Activated T-cell treated with anti-CD3 and anti-CD28 coated beads, Interleukin-2, amount 50 U/mL, for 72 hours (primary cell): ENCODE data around the gene PLEKHG7. TPM values are rescaled to one million over a fixed set of nuclear protein-coding genes. Genes with fewer than 3 reads are reported as not detected.
"Not testable (repeated sequence)": the region's sequence is repeated elsewhere in the genome, so short reads cannot be mapped to it uniquely, and the experiment has no call there.

Experiments used
- ATAC-seq, 2 donors: fragments of 150-1000 bp; cut with Tn5 transposase; replicated peaks in 1 of 2; 2 replicates each; pipeline ENCODE4 v1.10.0; 2021; ENCODE audit warnings: moderate library complexity in 2 of 2, mild to moderate bottlenecking in 1 of 2
- DNase-seq, 2 donors: peaks; one replicate each; pipeline ENCODE4 v3.0.0; 2021 to 2022; ENCODE audit warnings: mixed read lengths in 1 of 2
- H3K27ac Mint-ChIP-seq: one replicate; pipeline ENCODE4 v1.8.0; 2022; ENCODE audit warnings: mild to moderate bottlenecking, moderate library complexity, mixed read lengths
- H3K27me3 Mint-ChIP-seq: one replicate; pipeline ENCODE4 v1.8.0; 2022; ENCODE audit warnings: low read depth, mixed read lengths
- H3K36me3 Mint-ChIP-seq, 2 donors: one replicate each; pipeline ENCODE4 v1.8.0; 2022; ENCODE audit warnings: mixed read lengths in 2 of 2, mild to moderate bottlenecking in 1 of 2; ENCODE audit not compliant: insufficient read depth in 2 of 2
- H3K4me1 Mint-ChIP-seq: one replicate; pipeline ENCODE4 v1.8.0; 2022; ENCODE audit warnings: low read depth, mixed read lengths
- H3K4me3 Mint-ChIP-seq, 2 donors: one replicate each; pipeline ENCODE4 v1.8.0; 2022; ENCODE audit warnings: mild to moderate bottlenecking in 2 of 2, mixed read lengths in 2 of 2, moderate library complexity in 2 of 2
- H3K9me3 Mint-ChIP-seq, 2 donors: one replicate each; pipeline ENCODE4 v1.8.0; 2022; ENCODE audit warnings: mixed read lengths in 2 of 2
- total RNA-seq, 2 donors: library from RNA; stranded (reverse); gene quantifications; one replicate each; pipeline ENCODE4 v1.2.3, GENCODE V29; 2022

Gene PLEKHG7, protein sequence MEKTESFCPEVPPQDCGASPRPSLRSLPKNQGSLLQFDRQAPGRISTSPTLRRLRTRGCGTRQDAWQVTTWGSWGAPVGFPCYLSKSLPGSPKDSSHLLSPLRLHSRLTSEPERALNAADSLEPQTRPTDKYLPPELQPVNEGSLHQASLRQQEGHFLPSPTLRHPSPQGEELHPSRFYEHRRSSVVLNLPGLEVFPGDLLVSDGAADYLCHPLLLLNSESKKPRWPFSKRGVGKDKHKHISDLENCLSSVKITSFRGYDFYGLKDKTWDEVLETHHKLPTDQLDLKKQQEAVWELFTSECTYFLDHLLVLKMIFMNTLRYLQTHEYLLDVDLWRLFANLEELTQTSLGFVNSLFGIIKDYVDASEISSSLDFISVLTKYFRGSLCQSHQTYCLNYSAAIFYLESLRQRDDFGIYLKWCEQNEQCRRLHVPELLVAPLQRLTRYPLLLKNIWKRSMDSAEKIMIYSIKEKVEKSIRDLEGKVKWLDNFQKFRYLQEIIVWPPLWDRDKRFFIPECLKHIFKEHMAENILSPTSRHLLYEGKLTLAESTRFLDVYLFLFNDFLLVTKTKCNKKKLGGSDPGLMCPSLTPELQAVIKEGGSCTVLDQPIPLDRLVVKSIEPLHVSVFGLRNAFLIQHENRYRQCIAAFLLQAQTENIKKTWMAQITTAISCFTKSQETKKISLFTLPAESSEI
- total RNA-seq = not detected

DNA sequence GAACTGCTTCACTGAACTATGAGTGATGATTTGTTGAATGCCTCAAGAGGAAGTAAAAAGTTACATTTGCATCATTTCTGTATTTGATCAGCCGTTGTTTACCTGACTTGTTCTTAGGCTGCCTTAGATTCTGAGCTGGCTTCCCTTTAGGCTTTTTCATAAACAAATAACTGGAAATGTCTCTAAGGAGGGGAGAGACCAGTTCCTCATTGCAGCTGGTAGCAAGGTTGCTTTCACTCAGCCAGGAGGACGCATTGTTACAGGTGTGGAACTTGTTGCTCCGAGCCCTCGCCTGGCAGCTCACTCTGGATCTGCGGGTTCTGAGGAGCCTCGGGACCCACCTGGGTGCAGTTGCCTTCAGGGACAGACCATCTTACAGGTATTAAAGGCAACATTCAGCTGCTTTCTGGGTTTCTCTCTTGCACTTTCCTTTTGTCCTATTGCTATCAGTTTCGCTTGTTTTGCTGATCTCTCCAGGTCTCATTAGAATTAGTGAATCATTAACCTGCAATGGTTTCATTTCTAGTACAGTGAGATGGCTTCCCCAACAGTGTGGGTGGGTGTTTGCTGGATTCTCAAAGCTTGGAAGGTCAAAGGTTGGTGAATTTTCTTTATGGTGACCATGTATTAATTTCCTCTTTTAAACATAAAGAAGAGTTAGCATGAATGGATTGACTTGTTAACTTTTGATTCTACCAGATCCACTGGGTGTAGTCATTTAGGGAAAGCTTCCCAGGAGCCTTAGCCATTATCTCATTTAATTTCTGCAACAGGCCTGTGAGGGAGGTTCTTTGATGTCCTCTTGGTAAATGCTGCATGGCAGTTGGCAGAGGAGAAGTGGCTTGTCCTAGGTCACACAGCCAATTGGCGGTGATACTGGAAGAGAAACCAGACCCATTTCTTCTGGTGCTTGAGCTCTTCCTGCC is at the start of gene PLEKHG7:
Gene PLEKHG7 (plus strand): TSS at position 236 of the 926 bp plus-strand sequence. CDS start 3,643 bp downstream, outside the sequence.
- Mint-ChIP-seq H3K9me3 (peaks cover 0 to 3% of the 10 kb centered on the region in 2 donors), H3K4me3 (no peak within 1 kb of the TSS), H3K27ac (no peak within 1 kb of the TSS), H3K27me3 (no peaks in the 10 kb centered on the region), H3K4me1 (peaks cover 11% of the 10 kb centered on the region), H3K36me3 (peaks cover 0 to 2% of the 10 kb centered on the region in 2 donors)
- no peak for ATAC-seq
- DNase-seq = no peak

DNA sequence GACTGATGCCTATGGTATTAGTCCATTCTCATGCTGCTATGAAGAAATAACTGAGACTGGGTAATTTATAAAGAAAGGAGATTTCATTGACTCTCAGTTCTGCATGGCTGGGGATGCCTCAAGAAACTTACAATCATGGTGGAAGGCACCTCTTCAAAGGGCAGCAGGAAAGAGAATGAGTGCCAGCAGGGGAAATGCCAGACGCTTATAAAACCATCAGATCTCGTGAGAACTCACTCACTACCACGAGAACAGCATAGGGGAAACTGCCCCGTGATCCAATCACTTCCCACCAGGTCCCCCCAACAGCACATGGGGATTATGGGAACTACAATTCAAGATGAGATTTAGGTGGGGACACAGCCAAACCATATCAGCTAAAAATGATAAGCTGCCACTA is 48.5 kb upstream of the PLEKHG7 start:
- not testable (repeated sequence) for DNase-seq, H3K36me3 Mint-ChIP-seq, H3K4me3 Mint-ChIP-seq, H3K4me1 Mint-ChIP-seq, H3K9me3 Mint-ChIP-seq, H3K27me3 Mint-ChIP-seq, H3K27ac Mint-ChIP-seq, ATAC-seq

DNA sequence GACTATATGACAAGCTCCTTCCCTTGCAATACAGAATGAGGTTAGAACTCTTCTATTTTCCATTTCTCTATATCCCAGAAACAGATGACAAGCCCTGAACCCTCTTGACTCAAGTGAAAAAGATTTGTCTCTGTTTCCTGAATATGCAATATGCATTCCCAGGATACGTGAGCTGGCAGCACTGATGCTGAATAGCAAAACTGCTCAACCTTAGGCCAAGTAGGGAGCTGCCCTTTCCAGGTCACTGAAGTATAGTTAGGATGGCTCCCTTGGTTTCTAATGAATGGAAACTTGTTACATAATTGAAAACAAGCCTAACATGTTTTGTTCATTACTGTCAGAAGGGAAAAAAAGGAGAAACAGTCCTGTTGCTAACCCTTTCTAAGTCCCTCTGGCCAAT is 47.9 kb upstream of the PLEKHG7 start:
- peaks cover under 1% of the 10 kb centered on the region for H3K4me1 Mint-ChIP-seq
- H3K27me3 Mint-ChIP-seq = no peaks in the 10 kb centered on the region
- no peaks in the 10 kb centered on the region for H3K9me3 Mint-ChIP-seq
- ATAC-seq (no peak), DNase-seq (no peak)
- no peak overlapping the region for H3K27ac Mint-ChIP-seq
- H3K4me3 Mint-ChIP-seq = no peak overlapping the region
- H3K36me3 Mint-ChIP-seq = no peaks in the 10 kb centered on the region

DNA sequence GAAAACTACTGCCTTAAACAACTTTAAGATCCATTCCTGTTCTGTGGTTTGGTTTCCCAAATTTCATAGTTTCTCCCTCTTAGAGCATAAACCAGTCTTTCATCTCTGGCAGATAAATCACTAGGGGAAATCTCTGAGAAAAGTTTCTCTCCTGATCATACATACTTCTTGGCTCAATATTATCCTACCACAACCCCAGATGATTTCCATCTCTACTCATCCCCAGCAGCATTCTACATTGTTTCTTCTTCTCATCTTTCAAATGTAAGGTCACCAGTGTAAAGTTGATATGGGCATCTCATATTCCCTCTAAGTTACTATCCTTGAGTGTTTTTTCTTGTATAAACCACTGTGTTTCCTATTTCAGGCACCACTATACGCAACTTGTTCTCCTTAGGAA is 45.9 kb upstream of the PLEKHG7 start:
- no peaks in the 10 kb centered on the region for H3K4me1 Mint-ChIP-seq

DNA sequence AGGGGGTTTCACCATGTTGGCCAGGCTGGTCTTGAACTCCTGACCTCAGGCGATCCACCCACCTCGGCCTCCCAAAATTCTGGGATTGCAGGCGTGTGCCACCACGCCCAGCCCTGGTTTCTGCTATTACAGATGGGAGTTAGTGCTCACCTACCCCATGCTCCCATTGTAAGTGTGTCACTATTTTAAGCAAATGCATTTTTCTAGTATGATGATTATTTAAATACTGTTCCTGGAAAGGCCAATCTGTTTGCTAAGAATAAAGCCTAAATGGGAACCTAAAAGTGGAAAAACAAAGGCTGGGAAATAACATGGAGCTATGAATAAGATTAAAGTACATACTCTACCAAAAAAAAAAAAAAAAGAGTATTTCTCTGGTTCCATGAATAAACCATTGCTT is 45.0 kb upstream of the PLEKHG7 start:
- Mint-ChIP-seq H3K9me3 (peaks cover 0 to 1% of the 10 kb centered on the region in 2 donors), H3K36me3 (peaks cover 0 to 2% of the 10 kb centered on the region in 2 donors), H3K27ac (no peak overlapping the region), H3K4me1 (no peaks in the 10 kb centered on the region), H3K27me3 (no peaks in the 10 kb centered on the region), H3K4me3 (no peak overlapping the region)
- no peak for ATAC-seq
- DNase-seq = no peak

More for the DNA sequence above, 45.9 kb upstream of the PLEKHG7 start:
- DNase-seq (no peak), ATAC-seq (no peak)
- H3K4me3 Mint-ChIP-seq = no peak overlapping the region
- no peaks in the 10 kb centered on the region for H3K36me3 Mint-ChIP-seq
- no peaks in the 10 kb centered on the region for H3K9me3 Mint-ChIP-seq
- no peaks in the 10 kb centered on the region for H3K27me3 Mint-ChIP-seq
- H3K27ac Mint-ChIP-seq = no peak overlapping the region

DNA sequence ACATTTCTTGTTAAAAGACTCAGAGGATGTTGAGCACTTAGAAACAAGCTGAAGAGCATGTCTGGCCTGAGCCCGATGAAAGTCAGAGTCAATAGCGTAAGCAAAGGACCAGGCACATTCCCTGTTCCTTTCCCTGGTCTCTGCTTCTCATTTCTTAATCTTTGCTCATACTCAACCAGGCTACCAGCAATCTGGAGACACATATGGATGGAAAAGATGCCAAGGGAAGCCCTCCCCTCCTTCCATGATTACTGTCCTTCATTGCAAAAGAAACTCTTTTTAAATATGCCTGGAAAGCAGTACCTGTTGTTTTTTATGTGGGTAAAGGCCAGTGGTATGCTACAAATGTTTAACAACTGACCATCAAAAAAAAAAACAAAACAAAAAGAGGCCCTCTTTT is 44.2 kb upstream of the PLEKHG7 start:
- Mint-ChIP-seq H3K9me3 (peaks cover 0 to 6% of the 10 kb centered on the region in 2 donors), H3K4me3 (no peak overlapping the region), H3K27ac (no peak overlapping the region), H3K27me3 (no peaks in the 10 kb centered on the region), H3K36me3 (peaks cover 0 to 2% of the 10 kb centered on the region in 2 donors), H3K4me1 (no peaks in the 10 kb centered on the region)
- no peak for DNase-seq
- ATAC-seq = no peak

DNA sequence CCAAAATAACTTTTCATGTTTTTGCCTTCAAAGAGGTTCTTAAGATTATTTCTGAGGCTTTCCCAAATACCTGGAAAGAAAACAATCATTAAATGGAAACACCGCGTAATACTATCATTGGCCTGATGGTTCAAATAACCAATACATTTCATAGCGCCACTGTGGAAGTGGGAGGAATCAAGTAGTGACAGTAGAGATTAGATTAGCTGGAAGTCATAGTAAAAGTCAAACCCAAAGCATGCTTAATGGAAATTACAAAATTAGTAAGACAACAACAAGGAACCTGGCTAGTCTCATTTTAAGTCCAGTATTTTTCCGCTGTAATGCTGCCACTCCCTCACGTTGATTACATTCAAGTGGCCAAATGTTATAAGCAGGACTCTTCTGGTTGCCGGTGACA is 41.5 kb upstream of the PLEKHG7 start:
- Mint-ChIP-seq H3K9me3 (peaks cover 0 to 6% of the 10 kb centered on the region in 2 donors), H3K4me3 (no peak overlapping the region), H3K4me1 (no peaks in the 10 kb centered on the region), H3K36me3 (peaks cover 0 to 2% of the 10 kb centered on the region in 2 donors), H3K27me3 (no peaks in the 10 kb centered on the region), H3K27ac (no peak overlapping the region)
- DNase-seq = no peak
- ATAC-seq = no peak

DNA sequence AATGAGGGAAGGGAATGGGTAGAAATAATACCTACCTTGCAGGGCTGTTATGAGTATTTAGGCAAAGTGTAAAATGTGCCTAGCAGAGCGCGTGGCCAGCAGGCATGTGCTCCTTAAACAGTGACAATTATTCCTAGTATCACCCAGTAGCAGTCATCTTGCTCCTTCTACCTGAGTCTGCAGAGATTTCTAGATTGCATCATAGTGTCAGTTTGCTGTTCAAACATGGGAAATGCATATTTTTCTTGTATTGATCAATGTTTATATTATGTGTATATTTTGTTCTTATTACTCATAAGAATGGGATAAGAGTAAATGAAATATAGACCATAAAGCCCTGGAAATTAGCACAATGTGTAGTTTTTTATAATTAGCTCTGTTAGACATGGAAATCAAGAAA is 37.3 kb upstream of the PLEKHG7 start:
- ATAC-seq = no peak
- H3K27ac Mint-ChIP-seq = no peak overlapping the region
- no peak for DNase-seq
- H3K9me3 Mint-ChIP-seq = peaks cover 0 to 9% of the 10 kb centered on the region in 2 donors
- H3K4me3 Mint-ChIP-seq = no peak overlapping the region
- peaks cover 0 to 2% of the 10 kb centered on the region in 2 donors for H3K36me3 Mint-ChIP-seq
- no peaks in the 10 kb centered on the region for H3K27me3 Mint-ChIP-seq
- H3K4me1 Mint-ChIP-seq = no peaks in the 10 kb centered on the region

DNA sequence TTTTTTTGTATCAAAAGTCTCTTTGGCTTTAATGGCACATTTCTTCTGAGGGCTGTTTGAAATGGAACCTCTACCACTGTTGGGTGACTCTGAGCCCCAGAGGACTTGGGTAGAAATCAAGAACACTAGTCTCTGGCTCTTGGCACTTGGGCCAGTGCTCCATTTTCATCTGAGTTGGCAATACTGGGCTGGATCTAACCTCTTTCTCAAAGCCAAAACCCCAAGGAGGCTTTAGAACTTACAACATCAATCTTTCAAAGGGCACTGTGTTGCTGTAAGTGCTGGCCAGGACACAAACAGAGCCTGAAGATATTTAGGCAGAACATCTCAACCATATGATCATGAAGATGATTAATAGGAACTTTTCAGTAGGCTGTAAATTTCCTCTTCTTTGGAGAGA is 34.0 kb upstream of the PLEKHG7 start:
- H3K27me3 Mint-ChIP-seq = no peaks in the 10 kb centered on the region
- no peaks in the 10 kb centered on the region for H3K36me3 Mint-ChIP-seq
- no peaks in the 10 kb centered on the region for H3K4me1 Mint-ChIP-seq
- DNase-seq (no peak), ATAC-seq (no peak)
- H3K9me3 Mint-ChIP-seq = peaks cover 0 to 3% of the 10 kb centered on the region in 2 donors
- H3K27ac Mint-ChIP-seq = no peak overlapping the region
- no peak overlapping the region for H3K4me3 Mint-ChIP-seq

DNA sequence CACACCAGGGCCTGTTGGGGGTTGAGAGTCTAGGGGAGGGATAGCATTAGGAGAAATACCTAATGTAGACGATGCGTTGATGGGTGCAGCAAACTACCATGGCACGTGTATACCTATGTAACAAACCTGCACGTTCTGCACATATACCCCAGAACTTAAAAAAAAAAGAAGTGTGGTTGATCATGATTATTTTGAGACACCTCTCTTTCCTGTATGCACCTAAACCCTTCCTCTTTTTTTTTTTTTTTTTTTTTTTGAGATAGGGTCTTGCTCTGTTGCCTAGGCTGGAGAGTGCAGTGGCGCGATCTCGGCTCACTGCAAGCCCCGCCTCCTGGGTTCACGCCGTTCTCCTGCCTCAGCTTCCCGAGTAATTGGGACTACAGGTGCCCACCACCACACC is 31.3 kb upstream of the PLEKHG7 start:
- not testable (repeated sequence) for H3K36me3 Mint-ChIP-seq, H3K27me3 Mint-ChIP-seq, DNase-seq, H3K9me3 Mint-ChIP-seq, H3K27ac Mint-ChIP-seq, H3K4me3 Mint-ChIP-seq, ATAC-seq, H3K4me1 Mint-ChIP-seq

DNA sequence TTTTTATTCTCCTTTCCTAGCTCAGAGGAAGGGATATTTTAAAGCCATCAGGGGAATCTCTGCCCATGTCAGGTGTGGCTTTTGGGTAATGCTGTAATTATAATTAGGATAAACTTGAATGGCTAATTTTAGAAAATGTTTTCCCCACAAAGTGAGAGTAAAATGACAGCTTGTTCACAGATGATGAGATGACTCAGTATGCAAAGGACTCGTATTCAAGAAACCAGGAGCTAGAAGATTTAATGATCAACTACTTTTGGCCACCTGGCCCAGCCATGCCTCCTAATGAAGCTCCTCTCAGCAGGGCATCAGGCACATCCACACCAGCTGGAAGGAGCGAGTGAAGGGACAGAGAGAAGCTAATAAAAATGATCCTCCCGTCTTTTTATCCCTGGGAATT is 29.0 kb upstream of the PLEKHG7 start:
- no peak for DNase-seq

DNA sequence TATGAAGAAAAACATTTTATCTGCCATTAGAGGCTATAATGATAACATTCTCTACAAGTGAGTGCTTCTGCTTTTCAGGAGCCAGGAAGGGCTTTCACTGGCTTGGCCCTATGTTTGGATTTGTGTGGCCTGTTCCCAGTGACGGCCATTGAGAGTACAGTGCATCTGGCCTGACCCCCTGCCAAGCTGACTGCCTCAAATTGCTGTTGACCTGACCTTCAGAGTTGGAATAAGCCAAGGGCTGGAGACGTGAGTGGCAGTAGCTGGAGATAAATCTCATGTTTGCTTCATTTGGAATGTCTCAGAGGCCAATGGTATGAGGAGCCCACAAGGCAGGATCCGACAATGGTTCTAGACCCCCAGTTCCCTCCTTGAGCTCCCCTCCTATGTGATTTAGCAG is 28.3 kb upstream of the PLEKHG7 start:
- Mint-ChIP-seq H3K4me1 (peaks cover 9% of the 10 kb centered on the region), H3K9me3 (peaks cover 0 to 3% of the 10 kb centered on the region in 2 donors), H3K27ac (no peak overlapping the region), H3K36me3 (no peaks in the 10 kb centered on the region), H3K27me3 (no peaks in the 10 kb centered on the region), H3K4me3 (no peak overlapping the region)
- ATAC-seq (no peak), DNase-seq (no peak)

More for the DNA sequence above, 29.0 kb upstream of the PLEKHG7 start:
- Mint-ChIP-seq H3K27ac (no peak overlapping the region), H3K4me1 (peaks cover 9% of the 10 kb centered on the region), H3K27me3 (no peaks in the 10 kb centered on the region), H3K4me3 (no peak overlapping the region), H3K9me3 (peaks cover 0 to 3% of the 10 kb centered on the region in 2 donors), H3K36me3 (no peaks in the 10 kb centered on the region)
- ATAC-seq = no peak
